Gastrocnemius medialis (tissue), 4 donors: ENCODE measurements around the gene TM4SF1. TPM values are rescaled to one million over a fixed set of nuclear protein-coding genes. Genes with fewer than 3 reads are reported as not detected.
A peak's percentile ranks its signal among the peaks of the same experiment; 100 is the strongest.
"Not testable (repeated sequence)": the region's sequence is repeated elsewhere in the genome, so short reads cannot be mapped to it uniquely, and the experiment has no call there.

ENCODE experiments used
- ATAC-seq, 2 donors: fragments of 150-250 bp; one replicate each; pipeline ENCODE4 v1.9.1; 2016
- DNase-seq, 2 donors: peaks; one replicate each; pipeline ENCODE4 v3.0.0-alpha.2; 2019
- H3K27ac ChIP-seq, 4 donors: fragments of 200-600 bp; sonication (generic); 1 replicate in 1 of 4; 2 replicates in 3 of 4; pipeline ENCODE4 v1.5.1; 2016 to 2018; ENCODE audit warnings: mild to moderate bottlenecking in 2 of 4, moderate library complexity in 1 of 4
- H3K27me3 ChIP-seq, 3 donors: fragments of 200-600 bp; sonication (generic) in 2 of 3; 1 replicate in 1 of 3; 2 replicates in 2 of 3; pipeline versions ENCODE4 v1.5.1 to v1.6.0; 2016 to 2019; ENCODE audit warnings: mild to moderate bottlenecking in 1 of 3, moderate library complexity in 1 of 3
- H3K36me3 ChIP-seq, 2 donors: fragments of 200-600 bp; sonication (generic) in 1 of 2; one replicate each; pipeline ENCODE4 v1.5.1; 2017 to 2018
- H3K4me1 ChIP-seq, 2 donors: fragments of 200-600 bp; sonication (generic) in 1 of 2; one replicate each; pipeline ENCODE4 v1.5.1; 2016 to 2017; ENCODE audit warnings: mild to moderate bottlenecking in 2 of 2
- H3K4me3 ChIP-seq, 4 donors: fragments of 200-600 bp; sonication (generic) in 3 of 4; 1 replicate in 1 of 4; 2 replicates in 3 of 4; pipeline ENCODE4 v1.5.1; 2016 to 2019; ENCODE audit warnings: mild to moderate bottlenecking in 2 of 4
- H3K9me3 ChIP-seq, 3 donors: fragments of 200-600 bp; sonication (generic) in 2 of 3; 1 replicate in 1 of 3; 2 replicates in 2 of 3; pipeline ENCODE4 v1.5.1; 2016 to 2019
- CTCF ChIP-seq, 5 experiments: fragments of 450-650 bp in 3 of 5; fragments of 200-600 bp in 2 of 5; sonication (generic) in 2 of 5; IDR thresholded peaks in 4 of 5; conservative IDR thresholded peaks in 1 of 5; 1 replicate in 4 of 5; 2 replicates in 1 of 5; pipeline ENCODE4 v1.5.1; 2016 to 2019; ENCODE audit warnings: antibody characterized with exemption in 5 of 5, mild to moderate bottlenecking in 3 of 5, moderate library complexity in 3 of 5
- POLR2A ChIP-seq, 2 donors: fragments of 450-650 bp; IDR thresholded peaks; one replicate each; pipeline ENCODE4 v1.6.1; 2017; ENCODE audit warnings: antibody characterized with exemption in 2 of 2, mild to moderate bottlenecking in 2 of 2, moderate library complexity in 2 of 2
- in situ Hi-C, 4 donors: fragments of 200-750 bp; cut with MboI; loops; one replicate each; pipeline versions ENCODE4 v1.15.0 to v1.8.0; 2017; ENCODE audit warnings: low sequenced_read_pairs in 4 of 4
- intact Hi-C: fragments of 100-400 bp; cut with DNase I; formaldehyde crosslinking; loops from one replicate; pipeline ENCODE4 v1.15.1; 2023; ENCODE audit warnings: low total_unique reads
- total RNA-seq, 4 donors: library from RNA; depleted of rRNA; stranded (reverse); fragments of >200 nt; gene quantifications; one replicate each; pipeline versions ENCODE4 v1.1.0 to v1.2.3, GENCODE V29; 2016

Gene TM4SF1
- total RNA-seq, 4 donors from 2014 or later, result 23.0 to 43.8 (median 38.6) TPM

GRCh38 chr3:149340310-149340933 lies 37.0 kb downstream of the TM4SF1 start:
- Histone ChIP-seq H3K4me1 (peaks cover 0 to 22% of the 10 kb centered on the region in 2 donors), H3K36me3 (no peaks in the 10 kb centered on the region), H3K27ac (peak overlapping the region; percentile 63 to 81 (median 71)), H3K27me3 (no peaks in the 10 kb centered on the region), H3K9me3 (no peaks in the 10 kb centered on the region), H3K4me3 (peak overlapping the region in 1 of 4 donors; percentile 1)
- intact Hi-C loops, result no loop called here
- TF ChIP-seq POLR2A (IDR thresholded peaks at IDR 0.05) (no peak), CTCF (IDR thresholded peaks at IDR 0.05 in 4 of 5, conservative IDR thresholded peaks at IDR 0.05 in 1 of 5) (no peak)
- in situ Hi-C loops, result no loop called here
- DNase-seq, result no peak
- ATAC-seq, result peak; percentile 45 to 49

GRCh38 chr3:149339931-149340309 lies 37.5 kb downstream of the TM4SF1 start:
- H3K9me3 ChIP-seq, result no peaks in the 10 kb centered on the region
- TF ChIP-seq POLR2A (IDR thresholded peaks at IDR 0.05) (no peak), CTCF (IDR thresholded peaks at IDR 0.05 in 4 of 5, conservative IDR thresholded peaks at IDR 0.05 in 1 of 5) (no peak)
- ATAC-seq (peak; percentile 93 to 94), DNase-seq (peak; percentile 47 to 80)
- peak overlapping the region; percentile 63 to 81 (median 71) for H3K27ac ChIP-seq
- H3K27me3 ChIP-seq, result no peaks in the 10 kb centered on the region
- H3K4me3 ChIP-seq, result peak overlapping the region in 1 of 4 donors; percentile 1
- in situ Hi-C loops, result no loop called here
- intact Hi-C loops, result no loop called here
- H3K4me1 ChIP-seq, result peaks cover 0 to 22% of the 10 kb centered on the region in 2 donors
- no peaks in the 10 kb centered on the region for H3K36me3 ChIP-seq

GRCh38 chr3:149337486-149337885 lies 40.0 kb downstream of the TM4SF1 start:
- intact Hi-C loops, DNase-seq, H3K9me3 ChIP-seq, ATAC-seq, H3K4me3 ChIP-seq, in situ Hi-C loops, H3K36me3 ChIP-seq, H3K27me3 ChIP-seq: not testable (repeated sequence)
- peak overlapping the region in 2 of 4 donors; percentile 31 to 39 for H3K27ac ChIP-seq
- H3K4me1 ChIP-seq, result peaks cover 0 to 22% of the 10 kb centered on the region in 2 donors

- intact Hi-C loops (no loop called here), in situ Hi-C loops (no loop called here)
- Histone ChIP-seq H3K27me3 (no peaks in the 10 kb centered on the region), H3K4me3 (no peak overlapping the region), H3K4me1 (peaks cover 0 to 22% of the 10 kb centered on the region in 2 donors), H3K27ac (peak overlapping the region; percentile 13 to 46 (median 35)), H3K36me3 (no peaks in the 10 kb centered on the region), H3K9me3 (no peaks in the 10 kb centered on the region)
- no peak for TF ChIP-seq POLR2A (IDR thresholded peaks at IDR 0.05)
- TF ChIP-seq CTCF (IDR thresholded peaks at IDR 0.05 in 4 of 5, conservative IDR thresholded peaks at IDR 0.05 in 1 of 5), result no peak
- ATAC-seq (no peak), DNase-seq (no peak)
These were observed 40.5 kb downstream of the TM4SF1 start for GRCh38 chr3:149336925-149337324.

- TF ChIP-seq CTCF (IDR thresholded peaks at IDR 0.05 in 4 of 5, conservative IDR thresholded peaks at IDR 0.05 in 1 of 5) (no peak), POLR2A (IDR thresholded peaks at IDR 0.05) (no peak)
- ATAC-seq (no peak), DNase-seq (no peak)
- in situ Hi-C loops (no loop called here), intact Hi-C loops (no loop called here)
- Histone ChIP-seq H3K27ac (peak within 1 kb of the TSS; percentile 31 to 72 (median 58)), H3K4me1 (no peaks in the 10 kb centered on the region), H3K4me3 (peak within 1 kb of the TSS in 3 of 4 donors; percentile 13 to 43 (median 25)), H3K27me3 (no peaks in the 10 kb centered on the region), H3K9me3 (no peaks in the 10 kb centered on the region), H3K36me3 (no peaks in the 10 kb centered on the region)
These were observed 44.1 kb downstream of the TM4SF1 start, which contains the start of gene TM4SF18 for GRCh38 chr3:149333176-149333859. Gene TM4SF18, minus strand, starts transcription at chr3:149333636. Its CDS starts 254 bp downstream, at chr3:149333382.
